K562 (cell line): ENCODE measurements around the gene FNDC11. TPM values are rescaled to one million over a fixed set of nuclear protein-coding genes. Genes with fewer than 3 reads are reported as not detected.
A peak's percentile ranks its signal among the peaks of the same experiment; 100 is the strongest.

Source experiments
- CHD1 ChIP-seq: fragments of 200-600 bp; sonication (generic); IDR thresholded peaks from one replicate; pipeline ENCODE4 v1.6.1; 2012; ENCODE audit warnings: mild to moderate bottlenecking, moderate library complexity, low read length, inconsistent platforms
- CSDE1 ChIP-seq, 2 experiments: fragments of 450-650 bp; IDR thresholded peaks; 2 replicates each; pipeline ENCODE4 v1.6.1; 2016; ENCODE audit warnings: mild to moderate bottlenecking in 1 of 2
- CTCF ChIP-seq, 3 experiments: IDR thresholded peaks in 2 of 3; conservative IDR thresholded peaks in 1 of 3; 2 replicates each; pipeline ENCODE4 v1.5.1; 2011 to 2012; ENCODE audit warnings: low read length in 3 of 3, mild to moderate bottlenecking in 3 of 3, control low read depth in 2 of 3, improper control_type of control experiment in 1 of 3, inconsistent platforms in 1 of 3, low read depth in 1 of 3, mixed read lengths in 1 of 3, moderate library complexity in 1 of 3; ENCODE audit not compliant: insufficient read depth in 2 of 3
- CTCFL ChIP-seq: IDR thresholded peaks from 2 replicates; pipeline ENCODE4 v1.6.1; 2011; ENCODE audit warnings: borderline replicate concordance, low read depth, mild to moderate bottlenecking, moderate library complexity, low read length; ENCODE audit not compliant: insufficient read depth, poor library complexity, severe bottlenecking
- GTF2F1 ChIP-seq: IDR thresholded peaks from 2 replicates; pipeline ENCODE4 v1.6.1; 2011; ENCODE audit warnings: low read depth, low read length, improper control_type of control experiment
- HMBOX1 ChIP-seq: sonication (generic); IDR thresholded peaks from 2 replicates; pipeline ENCODE4 v1.6.1; 2016
- KLF10 ChIP-seq: fragments of 250-450 bp; sonication (Bioruptor Pico); IDR thresholded peaks from 2 replicates; pipeline ENCODE4 v1.6.1; 2021; ENCODE audit warnings: matching md5 sums
- L3MBTL2 ChIP-seq: fragments of 450-650 bp; IDR thresholded peaks from 2 replicates; pipeline ENCODE4 v1.6.1; 2016; ENCODE audit warnings: mild to moderate bottlenecking, moderate library complexity
- MYBL2 ChIP-seq, 2 experiments: fragments of 450-650 bp in 1 of 2; sonication (generic) in 1 of 2; formaldehyde crosslinking in 1 of 2; IDR thresholded peaks; 2 replicates each; pipeline versions ENCODE4 v1.6.1 to v1.8.1; 2017 to 2022; ENCODE audit warnings: borderline replicate concordance in 1 of 2, inconsistent platforms in 1 of 2, low read depth in 1 of 2, mild to moderate bottlenecking in 1 of 2, missing genetic modification reagents in 1 of 2, moderate library complexity in 1 of 2
- RBM14 ChIP-seq: fragments of 200-400 bp; formaldehyde crosslinking; IDR thresholded peaks from 2 replicates; pipeline ENCODE4 v1.6.1; 2018; ENCODE audit warnings: low read depth, mild to moderate bottlenecking, low read length, moderate library complexity, borderline replicate concordance; ENCODE audit not compliant: insufficient read depth
- SNIP1 ChIP-seq: fragments of 450-650 bp; IDR thresholded peaks from 2 replicates; pipeline ENCODE4 v1.7.1; 2017; ENCODE audit warnings: low read depth, mild to moderate bottlenecking
- SRSF7 ChIP-seq: fragments of 200-400 bp; formaldehyde crosslinking; optimal IDR thresholded peaks from 2 replicates; pipeline ENCODE3; 2017; ENCODE audit warnings: mild to moderate bottlenecking, low read depth, low read length
- THRB ChIP-seq: fragments of 450-650 bp; formaldehyde crosslinking; conservative IDR thresholded peaks from 2 replicates; pipeline ENCODE4 v1.4.0; 2022; ENCODE audit warnings: mild to moderate bottlenecking, missing genetic modification characterization
- ZSCAN32 ChIP-seq: fragments of 450-650 bp; formaldehyde crosslinking; IDR thresholded peaks from 2 replicates; pipeline ENCODE4 v1.4.0; 2020; ENCODE audit warnings: mild to moderate bottlenecking, moderate library complexity
- polyA plus RNA-seq, 8 experiments: library from polyadenylated mRNA; depleted of rRNA in 4 of 8; stranded (reverse) in 5 of 8; unstranded in 3 of 8; fragments of >200 nt; fragmentation: Nextera tagmentation in 2 of 8; fragmentation: Illumina TruSeq in 1 of 8; extraction: Ambion mirVana in 2 of 8; extraction: Trizol in 1 of 8; gene quantifications; 2 replicates each; pipeline versions ENCODE4 v1.2.1 to v1.2.3, GENCODE V29; 2011 to 2014; ENCODE audit warnings: inconsistent platforms in 1 of 8, missing spikeins in 1 of 8
- total RNA-seq, 7 experiments: library from RNA; depleted of rRNA in 6 of 7; stranded (reverse); fragments of >200 nt in 6 of 7; fragmentation: Illumina TruSeq in 2 of 7; extraction: Trizol in 2 of 7; gene quantifications; 2 replicates each; pipeline versions ENCODE4 v1.2.1 to v1.2.3, GENCODE V29; 2011 to 2021; ENCODE audit warnings: low replicate concordance in 1 of 7
- TF ChIP-seq, protein P1 (sequence below): fragments of 250-450 bp; sonication (Bioruptor Pico); IDR thresholded peaks from 2 replicates; pipeline ENCODE4 v1.8.0; 2022; ENCODE audit warnings: inconsistent platforms
- TF ChIP-seq, protein P2 (sequence below): fragments of 250-450 bp; sonication (Bioruptor Pico); IDR thresholded peaks from 2 replicates; pipeline ENCODE4 v1.4.0; 2020; ENCODE audit warnings: mild to moderate bottlenecking

Gene FNDC11
- total and polyA plus RNA-seq, 9 of the 15 experiments (the other 6 are each of a cell fraction or from before 2014, with no cell fraction given): 0.08 to 2.3 (median 0.64) TPM; not detected in 2

DNA sequence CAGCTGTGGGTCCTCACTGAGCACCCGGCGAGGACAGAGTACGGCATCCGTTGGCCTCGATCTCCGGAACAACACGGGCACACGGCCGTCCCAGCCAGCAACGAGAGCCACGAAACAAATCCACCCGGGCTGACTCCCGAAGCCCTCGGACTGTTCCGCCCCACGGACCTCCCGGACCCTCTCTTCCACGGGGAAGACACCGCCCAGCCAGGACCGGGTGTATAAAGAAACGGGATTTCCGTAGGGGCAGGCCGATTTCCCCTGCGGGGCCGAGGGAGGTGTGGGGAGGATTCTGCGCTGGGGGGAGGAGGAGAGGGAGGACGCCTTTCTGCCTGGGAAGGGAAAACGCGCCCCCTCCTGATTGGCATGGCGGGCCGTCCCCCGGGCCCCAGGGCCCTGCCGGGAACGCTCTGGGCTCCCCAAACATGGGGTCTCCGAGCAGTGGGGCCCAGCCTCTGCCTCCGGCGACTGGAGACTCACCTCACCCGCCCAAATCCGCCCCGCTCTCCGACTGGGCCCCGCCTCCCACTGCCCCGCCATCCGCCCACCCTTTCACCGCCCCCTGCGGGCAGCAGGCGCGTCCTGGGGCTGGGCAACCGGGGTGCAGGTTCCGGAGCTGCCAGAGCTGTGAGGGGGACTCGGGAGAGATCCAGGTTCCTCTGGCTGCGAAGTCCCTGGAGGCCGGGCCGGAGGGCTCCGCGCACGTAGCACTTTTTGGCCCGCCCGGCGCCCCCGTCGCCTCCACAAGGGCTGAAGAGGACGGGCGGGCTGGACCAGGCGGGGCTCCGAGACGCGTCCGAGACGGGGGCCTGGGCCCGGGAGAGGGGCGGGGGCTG lies 34.1 kb upstream of the FNDC11 start (continued):
- TF ChIP-seq MYBL2 (IDR thresholded peaks at IDR 0.05; ENCODE audit: low read depth) (no peak), MYBL2 (CRISPR knock-in tag; IDR thresholded peaks at IDR 0.05; ENCODE audit: borderline replicate concordance) (no peak), CHD1 (peak; percentile 0), CTCFL (peak; percentile 34), HMBOX1 (no peak), CSDE1 (IDR thresholded peaks at IDR 0.05) (no peak), KLF10 (CRISPR knock-in tag) (no peak), CTCF (IDR thresholded peaks at IDR 0.05 in 2 of 3, conservative IDR thresholded peaks at IDR 0.05 in 1 of 3; ENCODE audit: insufficient read depth in 2 of 3, low read depth in 1 of 3, low read length in 3 of 3) (peak in 2 of 3 experiments; percentile 23 to 38; a peak in 3 of 6 replicates), L3MBTL2 (peak; percentile 55; the same call in 1 of the 2 replicates), SRSF7 (no peak), SNIP1 (no peak), THRB (CRISPR knock-in tag) (no peak), ZSCAN32 (CRISPR knock-in tag) (no peak), RBM14 (no peak), GTF2F1 (no peak)
- TF ChIP-seq, protein P1, sequence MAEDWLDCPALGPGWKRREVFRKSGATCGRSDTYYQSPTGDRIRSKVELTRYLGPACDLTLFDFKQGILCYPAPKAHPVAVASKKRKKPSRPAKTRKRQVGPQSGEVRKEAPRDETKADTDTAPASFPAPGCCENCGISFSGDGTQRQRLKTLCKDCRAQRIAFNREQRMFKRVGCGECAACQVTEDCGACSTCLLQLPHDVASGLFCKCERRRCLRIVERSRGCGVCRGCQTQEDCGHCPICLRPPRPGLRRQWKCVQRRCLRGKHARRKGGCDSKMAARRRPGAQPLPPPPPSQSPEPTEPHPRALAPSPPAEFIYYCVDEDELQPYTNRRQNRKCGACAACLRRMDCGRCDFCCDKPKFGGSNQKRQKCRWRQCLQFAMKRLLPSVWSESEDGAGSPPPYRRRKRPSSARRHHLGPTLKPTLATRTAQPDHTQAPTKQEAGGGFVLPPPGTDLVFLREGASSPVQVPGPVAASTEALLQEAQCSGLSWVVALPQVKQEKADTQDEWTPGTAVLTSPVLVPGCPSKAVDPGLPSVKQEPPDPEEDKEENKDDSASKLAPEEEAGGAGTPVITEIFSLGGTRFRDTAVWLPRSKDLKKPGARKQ (CRISPR knock-in tag): no peak
- TF ChIP-seq, protein P2, sequence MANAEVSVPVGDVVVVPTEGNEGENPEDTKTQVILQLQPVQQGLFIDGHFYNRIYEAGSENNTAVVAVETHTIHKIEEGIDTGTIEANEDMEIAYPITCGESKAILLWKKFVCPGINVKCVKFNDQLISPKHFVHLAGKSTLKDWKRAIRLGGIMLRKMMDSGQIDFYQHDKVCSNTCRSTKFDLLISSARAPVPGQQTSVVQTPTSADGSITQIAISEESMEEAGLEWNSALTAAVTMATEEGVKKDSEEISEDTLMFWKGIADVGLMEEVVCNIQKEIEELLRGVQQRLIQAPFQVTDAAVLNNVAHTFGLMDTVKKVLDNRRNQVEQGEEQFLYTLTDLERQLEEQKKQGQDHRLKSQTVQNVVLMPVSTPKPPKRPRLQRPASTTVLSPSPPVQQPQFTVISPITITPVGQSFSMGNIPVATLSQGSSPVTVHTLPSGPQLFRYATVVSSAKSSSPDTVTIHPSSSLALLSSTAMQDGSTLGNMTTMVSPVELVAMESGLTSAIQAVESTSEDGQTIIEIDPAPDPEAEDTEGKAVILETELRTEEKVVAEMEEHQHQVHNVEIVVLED (CRISPR knock-in tag): no peak
